Measurements from ENCODE around the gene ZNF654.
"Not testable (repeated sequence)": the region's sequence is repeated elsewhere in the genome, so short reads cannot be mapped to it uniquely, and the experiment has no call there.

Gene ZNF654

DNA sequence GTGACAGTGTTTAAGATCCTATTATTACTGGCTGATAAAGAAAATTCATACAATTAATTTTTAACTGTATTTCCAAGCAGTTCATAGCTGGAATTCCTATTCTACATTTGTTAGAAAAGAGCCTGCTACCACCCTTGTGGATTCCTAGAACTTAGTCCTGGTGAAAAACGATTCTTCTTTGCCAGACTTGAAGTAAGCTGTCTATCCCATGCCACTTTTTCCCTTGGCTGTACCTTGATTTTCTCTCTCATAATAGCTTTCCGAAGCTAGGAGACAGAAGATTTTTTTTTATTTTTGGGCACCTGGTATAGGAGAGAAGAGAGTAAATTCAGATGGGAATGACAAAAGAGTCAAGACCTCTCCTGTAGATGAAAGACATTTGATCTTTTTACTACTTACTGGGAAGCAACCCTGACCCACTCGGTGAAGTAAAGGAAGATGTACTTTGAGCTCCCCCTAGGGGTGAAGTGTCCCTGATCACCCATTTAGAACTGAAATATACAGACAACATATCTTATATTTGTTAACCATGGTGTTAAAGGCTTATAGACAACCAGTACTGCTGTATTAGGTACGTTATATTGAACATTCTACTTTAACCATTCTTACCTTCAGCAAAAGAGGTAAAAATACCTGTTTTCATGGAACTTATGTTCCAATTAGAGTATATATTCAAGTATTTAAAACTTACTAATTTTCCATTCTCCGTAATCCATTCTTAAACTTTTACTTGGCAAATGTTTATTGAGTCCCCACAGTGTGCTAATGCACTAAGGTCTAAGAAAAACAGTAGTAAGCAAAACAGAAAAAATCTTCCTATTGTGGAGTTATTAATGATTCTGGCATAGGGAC, 54.5 kb downstream of the ZNF654 start:
- H3K9me3 ChIP-seq (ENCODE audit: insufficient read depth, low read depth, low read length) = no peaks in the 10 kb centered on the region
- peaks cover 43% of the 10 kb centered on the region for H3K79me2 ChIP-seq (ENCODE audit: insufficient read depth, low read length)
- no peak overlapping the region for H2AFZ ChIP-seq (ENCODE audit: low read length)
- no peaks in the 10 kb centered on the region for H3K27me3 ChIP-seq (ENCODE audit: insufficient read depth, low read length, poor library complexity, severe bottlenecking)
- H3K4me3 ChIP-seq (ENCODE audit: low read length, poor library complexity, severe bottlenecking) = no peak overlapping the region
- H3K4me1 ChIP-seq (ENCODE audit: insufficient read depth, low read length, poor library complexity, severe bottlenecking) = peaks cover 6% of the 10 kb centered on the region
- H3F3A ChIP-seq (ENCODE audit: low read depth) = no peaks in the 10 kb centered on the region; the same call in 1 of the 2 replicates
- H3K36me3 ChIP-seq (ENCODE audit: insufficient read depth, low read length) = peaks cover 50% of the 10 kb centered on the region
- no peak overlapping the region for H3K9ac ChIP-seq (ENCODE audit: low read depth, low read length, poor library complexity, severe bottlenecking)
- TF ChIP-seq, protein P1, sequence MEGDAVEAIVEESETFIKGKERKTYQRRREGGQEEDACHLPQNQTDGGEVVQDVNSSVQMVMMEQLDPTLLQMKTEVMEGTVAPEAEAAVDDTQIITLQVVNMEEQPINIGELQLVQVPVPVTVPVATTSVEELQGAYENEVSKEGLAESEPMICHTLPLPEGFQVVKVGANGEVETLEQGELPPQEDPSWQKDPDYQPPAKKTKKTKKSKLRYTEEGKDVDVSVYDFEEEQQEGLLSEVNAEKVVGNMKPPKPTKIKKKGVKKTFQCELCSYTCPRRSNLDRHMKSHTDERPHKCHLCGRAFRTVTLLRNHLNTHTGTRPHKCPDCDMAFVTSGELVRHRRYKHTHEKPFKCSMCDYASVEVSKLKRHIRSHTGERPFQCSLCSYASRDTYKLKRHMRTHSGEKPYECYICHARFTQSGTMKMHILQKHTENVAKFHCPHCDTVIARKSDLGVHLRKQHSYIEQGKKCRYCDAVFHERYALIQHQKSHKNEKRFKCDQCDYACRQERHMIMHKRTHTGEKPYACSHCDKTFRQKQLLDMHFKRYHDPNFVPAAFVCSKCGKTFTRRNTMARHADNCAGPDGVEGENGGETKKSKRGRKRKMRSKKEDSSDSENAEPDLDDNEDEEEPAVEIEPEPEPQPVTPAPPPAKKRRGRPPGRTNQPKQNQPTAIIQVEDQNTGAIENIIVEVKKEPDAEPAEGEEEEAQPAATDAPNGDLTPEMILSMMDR (conservative IDR thresholded peaks at IDR 0.05; ENCODE audit: low read length) = peak; percentile 82
- TF ChIP-seq EZH2phosphoT487 (IDR thresholded peaks at IDR 0.05; ENCODE audit: borderline replicate concordance) = no peak
- H4K20me1 ChIP-seq (ENCODE audit: insufficient read depth, low read length, poor library complexity, severe bottlenecking) = peaks cover 8% of the 10 kb centered on the region
- H3K4me2 ChIP-seq (ENCODE audit: low read depth, low read length, poor library complexity, severe bottlenecking) = no peak overlapping the region
- no peaks in the 10 kb centered on the region for H3K9me2 ChIP-seq (replicated peaks; ENCODE audit: low read depth, low read length)

- Histone ChIP-seq H3K4me2 (ENCODE audit: low read depth, low read length, poor library complexity, severe bottlenecking) (no peak overlapping the region), H3K4me3 (ENCODE audit: low read length, poor library complexity, severe bottlenecking) (no peak overlapping the region), H3K9me3 (ENCODE audit: insufficient read depth, low read depth, low read length) (no peaks in the 10 kb centered on the region), H3K79me2 (ENCODE audit: insufficient read depth, low read length) (peaks cover 32% of the 10 kb centered on the region), H3F3A (ENCODE audit: low read depth) (no peaks in the 10 kb centered on the region; the same call in 1 of the 2 replicates), H3K27me3 (ENCODE audit: insufficient read depth, low read length, poor library complexity, severe bottlenecking) (no peaks in the 10 kb centered on the region), H3K36me3 (ENCODE audit: insufficient read depth, low read length) (peaks cover 52% of the 10 kb centered on the region), H3K9ac (ENCODE audit: low read depth, low read length, poor library complexity, severe bottlenecking) (no peak overlapping the region), H3K4me1 (ENCODE audit: insufficient read depth, low read length, poor library complexity, severe bottlenecking) (peaks cover 7% of the 10 kb centered on the region), H2AFZ (ENCODE audit: low read length) (no peak overlapping the region), H3K9me2 (replicated peaks; ENCODE audit: low read depth, low read length) (no peaks in the 10 kb centered on the region), H4K20me1 (ENCODE audit: insufficient read depth, low read length, poor library complexity, severe bottlenecking) (peaks cover 11% of the 10 kb centered on the region)
- no peak for TF ChIP-seq EZH2phosphoT487 (IDR thresholded peaks at IDR 0.05; ENCODE audit: borderline replicate concordance)
- TF ChIP-seq, protein P1 (conservative IDR thresholded peaks at IDR 0.05; ENCODE audit: low read length) = no peak
Observed at GRCh38 chr3:88114878-88115549, 56.0 kb downstream of the ZNF654 start.

- no peaks in the 10 kb centered on the region for H3K9me2 ChIP-seq (replicated peaks; ENCODE audit: low read depth, low read length)
- peaks cover 42% of the 10 kb centered on the region; the same call in 1 of the 2 replicates for H3K79me2 ChIP-seq (ENCODE audit: insufficient read depth, low read length)
- no peak overlapping the region for H3K9ac ChIP-seq (ENCODE audit: low read depth, low read length, poor library complexity, severe bottlenecking)
- no peaks in the 10 kb centered on the region for H3K9me3 ChIP-seq (ENCODE audit: insufficient read depth, low read depth, low read length)
- H3K4me2 ChIP-seq (ENCODE audit: low read depth, low read length, poor library complexity, severe bottlenecking) = no peak overlapping the region
- no peak for TF ChIP-seq EZH2phosphoT487 (IDR thresholded peaks at IDR 0.05; ENCODE audit: borderline replicate concordance)
- TF ChIP-seq, protein P1 (conservative IDR thresholded peaks at IDR 0.05; ENCODE audit: low read length) = no peak
- H3K4me3 ChIP-seq (ENCODE audit: low read length, poor library complexity, severe bottlenecking) = no peak overlapping the region
- H2AFZ ChIP-seq (ENCODE audit: low read length) = no peak overlapping the region
- peaks cover 7% of the 10 kb centered on the region for H3K4me1 ChIP-seq (ENCODE audit: insufficient read depth, low read length, poor library complexity, severe bottlenecking)
- H3K36me3 ChIP-seq (ENCODE audit: insufficient read depth, low read length) = peaks cover 65% of the 10 kb centered on the region
- peaks cover 17% of the 10 kb centered on the region for H4K20me1 ChIP-seq (ENCODE audit: insufficient read depth, low read length, poor library complexity, severe bottlenecking)
- H3F3A ChIP-seq (ENCODE audit: low read depth) = no peaks in the 10 kb centered on the region; the same call in 1 of the 2 replicates
- no peaks in the 10 kb centered on the region for H3K27me3 ChIP-seq (ENCODE audit: insufficient read depth, low read length, poor library complexity, severe bottlenecking)
Observed at GRCh38 chr3:88117683-88118082, 58.6 kb downstream of the ZNF654 start.

GRCh38 chr3:88118603-88119002, 59.5 kb downstream of the ZNF654 start:
- H3K27me3 ChIP-seq (ENCODE audit: insufficient read depth, low read length, poor library complexity, severe bottlenecking); H3K9me3 ChIP-seq (ENCODE audit: insufficient read depth, low read depth, low read length); H3F3A ChIP-seq (ENCODE audit: low read depth); H3K9me2 ChIP-seq (replicated peaks; ENCODE audit: low read depth, low read length); H3K4me3 ChIP-seq (ENCODE audit: low read length, poor library complexity, severe bottlenecking); H3K9ac ChIP-seq (ENCODE audit: low read depth, low read length, poor library complexity, severe bottlenecking); H2AFZ ChIP-seq (ENCODE audit: low read length); H3K4me2 ChIP-seq (ENCODE audit: low read depth, low read length, poor library complexity, severe bottlenecking); H3K4me1 ChIP-seq (ENCODE audit: insufficient read depth, low read length, poor library complexity, severe bottlenecking): not testable (repeated sequence)
- Histone ChIP-seq H3K79me2 (ENCODE audit: insufficient read depth, low read length) (peaks cover 37% of the 10 kb centered on the region; the same call in 1 of the 2 replicates), H4K20me1 (ENCODE audit: insufficient read depth, low read length, poor library complexity, severe bottlenecking) (peaks cover 15% of the 10 kb centered on the region), H3K36me3 (ENCODE audit: insufficient read depth, low read length) (peaks cover 60% of the 10 kb centered on the region)

Measured in Loucy (cell line).